HUES48 (cell line): ENCODE results near the gene PATJ.
A peak's percentile ranks its signal among the peaks of the same experiment; 100 is the strongest.
"Not testable (repeated sequence)": the region's sequence is repeated elsewhere in the genome, so short reads cannot be mapped to it uniquely, and the experiment has no call there.

Experiments used
- H3K27ac ChIP-seq: one replicate; pipeline ENCODE4 v1.7.0; 2013; ENCODE audit warnings: low read depth, low read length, inconsistent platforms
- H3K27me3 ChIP-seq: 2 replicates; pipeline ENCODE4 v1.6.1; 2013; ENCODE audit warnings: mild to moderate bottlenecking, low read length; ENCODE audit not compliant: control insufficient read depth, insufficient read depth
- H3K36me3 ChIP-seq: 2 replicates; pipeline ENCODE4 v1.6.1; 2013; ENCODE audit warnings: low read length; ENCODE audit not compliant: control insufficient read depth, insufficient read depth
- H3K4me1 ChIP-seq: 2 replicates; pipeline ENCODE4 v1.6.1; 2013; ENCODE audit warnings: mild to moderate bottlenecking, low read length; ENCODE audit not compliant: control insufficient read depth, insufficient read depth
- H3K4me3 ChIP-seq: 2 replicates; pipeline ENCODE4 v1.5.1; 2013; ENCODE audit warnings: mild to moderate bottlenecking, low read depth, low read length
- H3K9ac ChIP-seq: 2 replicates; pipeline ENCODE4 v1.6.1; 2013; ENCODE audit warnings: mild to moderate bottlenecking, low read depth, low read length, moderate library complexity
- H3K9me3 ChIP-seq: 2 replicates; pipeline ENCODE4 v1.6.1; 2013; ENCODE audit warnings: low read length; ENCODE audit not compliant: control insufficient read depth, insufficient read depth

The PATJ gene

DNA sequence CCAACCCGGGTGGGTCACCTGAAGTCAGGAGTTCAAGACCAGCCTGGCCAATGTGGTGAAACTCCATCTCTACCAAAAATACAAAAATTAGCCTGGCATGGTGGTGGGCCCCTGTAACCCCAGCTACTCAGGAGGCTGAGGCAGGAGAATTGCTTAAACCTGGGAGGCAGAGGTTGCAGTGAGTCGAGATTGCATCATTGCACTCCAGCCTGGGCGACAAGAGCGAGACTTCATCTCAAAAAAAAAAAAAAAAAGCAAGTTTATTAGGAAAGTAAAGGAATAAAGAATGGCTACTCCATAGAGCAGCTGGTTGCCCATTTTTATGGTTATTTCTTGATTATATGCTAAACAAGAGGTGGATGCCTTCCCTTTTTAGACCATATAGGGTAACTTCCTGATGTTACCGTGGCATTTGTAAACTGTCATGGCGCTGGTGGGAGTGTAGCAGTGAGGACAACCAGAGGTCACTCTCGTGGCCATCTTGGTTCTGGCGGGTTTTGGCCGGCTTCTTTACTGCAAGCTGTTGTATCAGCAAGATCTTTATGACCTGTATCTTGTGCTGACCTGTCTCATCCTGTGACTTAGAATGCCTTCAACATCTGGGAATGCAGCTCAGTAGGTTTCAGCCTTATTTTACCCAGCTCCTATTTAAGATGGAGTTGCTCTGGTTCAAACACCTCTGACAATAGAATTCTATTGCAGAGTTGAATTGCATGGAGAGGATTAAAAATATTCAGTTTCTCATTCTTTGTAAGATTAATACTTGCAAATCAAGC lies 224.4 kb downstream of the PATJ start:
- not testable (repeated sequence) for H3K27me3 ChIP-seq, H3K9ac ChIP-seq, H3K4me3 ChIP-seq, H3K27ac ChIP-seq, H3K9me3 ChIP-seq, H3K36me3 ChIP-seq, H3K4me1 ChIP-seq

GRCh38 chr1:61967750-61968149 lies 225.5 kb downstream of the PATJ start:
- Histone ChIP-seq H3K9ac (no peak overlapping the region), H3K36me3 (no peaks in the 10 kb centered on the region), H3K4me3 (no peak overlapping the region), H3K4me1 (peaks cover 9% of the 10 kb centered on the region; the same call in 1 of the 2 replicates), H3K27ac (no peak overlapping the region), H3K27me3 (no peaks in the 10 kb centered on the region), H3K9me3 (no peaks in the 10 kb centered on the region)

GRCh38 chr1:61968869-61969268 lies 226.6 kb downstream of the PATJ start:
- Histone ChIP-seq H3K9me3 (no peaks in the 10 kb centered on the region), H3K9ac (no peak overlapping the region), H3K4me3 (no peak overlapping the region), H3K27ac (no peak overlapping the region), H3K36me3 (no peaks in the 10 kb centered on the region), H3K4me1 (peaks cover 9% of the 10 kb centered on the region; the same call in 1 of the 2 replicates), H3K27me3 (no peaks in the 10 kb centered on the region)

- Histone ChIP-seq H3K9ac (no peak overlapping the region), H3K27me3 (no peaks in the 10 kb centered on the region), H3K4me3 (no peak overlapping the region), H3K36me3 (no peaks in the 10 kb centered on the region), H3K27ac (no peak overlapping the region), H3K9me3 (no peaks in the 10 kb centered on the region), H3K4me1 (no peaks in the 10 kb centered on the region)
These were observed 231.0 kb downstream of the PATJ start for GRCh38 chr1:61973100-61973837.

GRCh38 chr1:61975638-61976037 lies 233.4 kb downstream of the PATJ start:
- Histone ChIP-seq H3K9me3 (no peaks in the 10 kb centered on the region), H3K4me1 (peaks cover 15% of the 10 kb centered on the region), H3K36me3 (no peaks in the 10 kb centered on the region), H3K27me3 (no peaks in the 10 kb centered on the region), H3K27ac (no peak overlapping the region), H3K9ac (no peak overlapping the region), H3K4me3 (no peak overlapping the region)

DNA sequence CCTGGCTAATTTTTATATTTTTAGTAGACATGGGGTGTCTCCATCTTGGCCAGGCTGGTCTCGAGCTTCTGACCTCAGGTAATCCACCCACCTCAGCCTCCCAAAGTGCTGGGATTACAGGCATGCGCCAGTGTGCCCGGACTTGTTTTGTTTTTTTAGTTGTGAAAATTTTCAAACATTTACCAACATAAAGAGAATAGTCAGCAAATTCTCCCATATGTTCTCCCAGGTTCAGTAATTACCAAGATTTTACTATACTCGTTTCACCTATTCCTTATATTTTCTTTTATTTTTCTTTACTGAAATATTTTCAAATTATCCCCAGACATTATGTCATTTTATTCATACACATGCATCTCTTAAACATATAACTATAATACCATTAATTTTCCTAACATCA lies 234.3 kb downstream of the PATJ start:
- no peaks in the 10 kb centered on the region for H3K36me3 ChIP-seq
- H3K27ac ChIP-seq: no peak overlapping the region
- H3K4me1 ChIP-seq: peaks cover 16% of the 10 kb centered on the region
- no peaks in the 10 kb centered on the region for H3K27me3 ChIP-seq
- H3K9me3 ChIP-seq: no peaks in the 10 kb centered on the region
- no peak overlapping the region for H3K4me3 ChIP-seq
- no peak overlapping the region for H3K9ac ChIP-seq

GRCh38 chr1:61978796-61979195 lies 236.5 kb downstream of the PATJ start:
- H3K36me3 ChIP-seq: no peaks in the 10 kb centered on the region
- no peak overlapping the region for H3K27ac ChIP-seq
- H3K9me3 ChIP-seq: no peaks in the 10 kb centered on the region
- H3K4me1 ChIP-seq: peaks cover 16% of the 10 kb centered on the region
- H3K9ac ChIP-seq: no peak overlapping the region
- no peak overlapping the region for H3K4me3 ChIP-seq
- H3K27me3 ChIP-seq: no peaks in the 10 kb centered on the region

GRCh38 chr1:61979729-61980128 lies 237.4 kb downstream of the PATJ start:
- no peak overlapping the region for H3K27ac ChIP-seq
- no peak overlapping the region for H3K9ac ChIP-seq
- H3K4me1 ChIP-seq: peaks cover 16% of the 10 kb centered on the region
- no peaks in the 10 kb centered on the region for H3K36me3 ChIP-seq
- H3K4me3 ChIP-seq: no peak overlapping the region
- H3K9me3 ChIP-seq: no peaks in the 10 kb centered on the region
- H3K27me3 ChIP-seq: no peaks in the 10 kb centered on the region

GRCh38 chr1:61980561-61980960 lies 238.3 kb downstream of the PATJ start:
- H3K36me3 ChIP-seq: no peaks in the 10 kb centered on the region
- H3K9ac ChIP-seq: no peak overlapping the region
- no peak overlapping the region for H3K4me3 ChIP-seq
- peak overlapping the region; percentile 21 for H3K27ac ChIP-seq
- H3K27me3 ChIP-seq: no peaks in the 10 kb centered on the region
- no peaks in the 10 kb centered on the region for H3K9me3 ChIP-seq
- H3K4me1 ChIP-seq: peaks cover 16% of the 10 kb centered on the region

- Histone ChIP-seq H3K27ac (no peak overlapping the region), H3K4me3 (no peak overlapping the region), H3K9ac (no peak overlapping the region), H3K36me3 (no peaks in the 10 kb centered on the region), H3K4me1 (peaks cover 16% of the 10 kb centered on the region), H3K9me3 (no peaks in the 10 kb centered on the region), H3K27me3 (no peaks in the 10 kb centered on the region)
These were observed 239.8 kb downstream of the PATJ start for GRCh38 chr1:61981870-61982660.

GRCh38 chr1:61983236-61983635 lies 241.0 kb downstream of the PATJ start:
- H3K27me3 ChIP-seq: no peaks in the 10 kb centered on the region
- no peak overlapping the region for H3K27ac ChIP-seq
- no peak overlapping the region for H3K4me3 ChIP-seq
- no peak overlapping the region for H3K9ac ChIP-seq
- H3K36me3 ChIP-seq: no peaks in the 10 kb centered on the region
- no peaks in the 10 kb centered on the region for H3K9me3 ChIP-seq
- peaks cover 16% of the 10 kb centered on the region for H3K4me1 ChIP-seq
